HG03378 (cell line): Measurements from ENCODE around the gene OR6T1.

Experiments
- ATAC-seq: cut with Tn5 transposase; IDR thresholded peaks from one replicate; pipeline ENCODE4 v1.9.1; 2021; ENCODE audit warnings: mild to moderate bottlenecking, moderate library complexity; ENCODE audit not compliant: unreplicated experiment

The OR6T1 gene

GRCh38 chr11:123943738-123944137 lies at the start of gene OR6T1:
OR6T1 (minus strand) TSS chr11:123943838; CDS start chr11:123943838, 0 bp downstream.
- no peak for ATAC-seq

- ATAC-seq, result no peak
Observed at GRCh38 chr11:123979311-123979710, 35.7 kb upstream of the OR6T1 start.

- ATAC-seq, result no peak
Observed at GRCh38 chr11:123977731-123978347, 34.2 kb upstream of the OR6T1 start, which contains the start of gene OR10S1. OR10S1 (minus strand) TSS chr11:123977781; CDS start chr11:123977664, 117 bp downstream.

GRCh38 chr11:123976770-123977560 lies 33.3 kb upstream of the OR6T1 start:
- no peak for ATAC-seq

- ATAC-seq, result no peak
Observed at GRCh38 chr11:123973816-123974215, 30.2 kb upstream of the OR6T1 start.

GRCh38 chr11:123956752-123957151 lies 13.1 kb upstream of the OR6T1 start:
- no peak for ATAC-seq

- ATAC-seq, result no peak
Observed at GRCh38 chr11:123945132-123945531, 1.5 kb upstream of the OR6T1 start.

- no peak for ATAC-seq
Observed at GRCh38 chr11:123942413-123942812, 1.2 kb downstream of the OR6T1 start.

GRCh38 chr11:123939317-123939716 lies 4.3 kb downstream of the OR6T1 start, which contains the start of gene OR4D5:
OR4D5 (plus strand) TSS chr11:123939617; CDS start chr11:123939617, 0 bp downstream.
- no peak for ATAC-seq

GRCh38 chr11:123924027-123924426 lies 19.6 kb downstream of the OR6T1 start:
- ATAC-seq, result no peak

- ATAC-seq, result no peak
Observed at GRCh38 chr11:123920943-123921342, 22.7 kb downstream of the OR6T1 start.

GRCh38 chr11:123905826-123906225 lies 37.8 kb downstream of the OR6T1 start:
- ATAC-seq, result no peak

- ATAC-seq, result no peak
Observed at GRCh38 chr11:123904932-123905331, 38.7 kb downstream of the OR6T1 start.

GRCh38 chr11:123903932-123904331 lies 39.7 kb downstream of the OR6T1 start:
- ATAC-seq, result peak; percentile 78

- ATAC-seq, result no peak
Observed at GRCh38 chr11:123901867-123902266, 41.8 kb downstream of the OR6T1 start, which contains the start of gene OR8D4. OR8D4 (plus strand) TSS chr11:123902167; CDS start chr11:123906432, 4,265 bp downstream.

GRCh38 chr11:123899792-123900191 lies 43.8 kb downstream of the OR6T1 start:
- no peak for ATAC-seq
